ENCODE data around the gene RPL39.

DNA sequence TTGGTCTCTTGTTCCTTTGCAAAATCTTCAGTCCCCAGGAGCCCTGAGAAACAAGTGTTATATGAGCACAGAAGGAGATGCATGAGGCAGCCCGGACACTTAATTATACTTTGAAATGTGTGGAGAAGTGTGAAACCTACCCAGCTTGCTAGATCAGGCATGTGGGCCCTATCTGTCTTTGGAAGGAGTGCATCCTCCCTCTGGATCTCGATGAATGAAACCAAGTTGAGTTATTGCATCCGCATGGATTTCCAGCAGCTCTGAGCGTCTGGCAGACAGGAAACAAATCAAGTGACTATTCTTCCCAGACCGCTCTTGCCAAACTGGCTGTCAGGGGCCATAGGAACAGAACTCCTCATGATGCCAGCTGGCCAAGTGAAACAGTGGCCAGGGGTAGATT, 52.7 kb downstream of the RPL39 start:
- TF ChIP-seq, protein P1, sequence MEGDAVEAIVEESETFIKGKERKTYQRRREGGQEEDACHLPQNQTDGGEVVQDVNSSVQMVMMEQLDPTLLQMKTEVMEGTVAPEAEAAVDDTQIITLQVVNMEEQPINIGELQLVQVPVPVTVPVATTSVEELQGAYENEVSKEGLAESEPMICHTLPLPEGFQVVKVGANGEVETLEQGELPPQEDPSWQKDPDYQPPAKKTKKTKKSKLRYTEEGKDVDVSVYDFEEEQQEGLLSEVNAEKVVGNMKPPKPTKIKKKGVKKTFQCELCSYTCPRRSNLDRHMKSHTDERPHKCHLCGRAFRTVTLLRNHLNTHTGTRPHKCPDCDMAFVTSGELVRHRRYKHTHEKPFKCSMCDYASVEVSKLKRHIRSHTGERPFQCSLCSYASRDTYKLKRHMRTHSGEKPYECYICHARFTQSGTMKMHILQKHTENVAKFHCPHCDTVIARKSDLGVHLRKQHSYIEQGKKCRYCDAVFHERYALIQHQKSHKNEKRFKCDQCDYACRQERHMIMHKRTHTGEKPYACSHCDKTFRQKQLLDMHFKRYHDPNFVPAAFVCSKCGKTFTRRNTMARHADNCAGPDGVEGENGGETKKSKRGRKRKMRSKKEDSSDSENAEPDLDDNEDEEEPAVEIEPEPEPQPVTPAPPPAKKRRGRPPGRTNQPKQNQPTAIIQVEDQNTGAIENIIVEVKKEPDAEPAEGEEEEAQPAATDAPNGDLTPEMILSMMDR (IDR thresholded peaks at IDR 0.05; ENCODE audit: low read depth, low read length, missing input control) = no peak
- TF ChIP-seq, protein P2, sequence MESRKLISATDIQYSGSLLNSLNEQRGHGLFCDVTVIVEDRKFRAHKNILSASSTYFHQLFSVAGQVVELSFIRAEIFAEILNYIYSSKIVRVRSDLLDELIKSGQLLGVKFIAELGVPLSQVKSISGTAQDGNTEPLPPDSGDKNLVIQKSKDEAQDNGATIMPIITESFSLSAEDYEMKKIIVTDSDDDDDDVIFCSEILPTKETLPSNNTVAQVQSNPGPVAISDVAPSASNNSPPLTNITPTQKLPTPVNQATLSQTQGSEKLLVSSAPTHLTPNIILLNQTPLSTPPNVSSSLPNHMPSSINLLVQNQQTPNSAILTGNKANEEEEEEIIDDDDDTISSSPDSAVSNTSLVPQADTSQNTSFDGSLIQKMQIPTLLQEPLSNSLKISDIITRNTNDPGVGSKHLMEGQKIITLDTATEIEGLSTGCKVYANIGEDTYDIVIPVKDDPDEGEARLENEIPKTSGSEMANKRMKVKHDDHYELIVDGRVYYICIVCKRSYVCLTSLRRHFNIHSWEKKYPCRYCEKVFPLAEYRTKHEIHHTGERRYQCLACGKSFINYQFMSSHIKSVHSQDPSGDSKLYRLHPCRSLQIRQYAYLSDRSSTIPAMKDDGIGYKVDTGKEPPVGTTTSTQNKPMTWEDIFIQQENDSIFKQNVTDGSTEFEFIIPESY (IDR thresholded peaks at IDR 0.05) = no peak
- TF ChIP-seq, protein P3, sequence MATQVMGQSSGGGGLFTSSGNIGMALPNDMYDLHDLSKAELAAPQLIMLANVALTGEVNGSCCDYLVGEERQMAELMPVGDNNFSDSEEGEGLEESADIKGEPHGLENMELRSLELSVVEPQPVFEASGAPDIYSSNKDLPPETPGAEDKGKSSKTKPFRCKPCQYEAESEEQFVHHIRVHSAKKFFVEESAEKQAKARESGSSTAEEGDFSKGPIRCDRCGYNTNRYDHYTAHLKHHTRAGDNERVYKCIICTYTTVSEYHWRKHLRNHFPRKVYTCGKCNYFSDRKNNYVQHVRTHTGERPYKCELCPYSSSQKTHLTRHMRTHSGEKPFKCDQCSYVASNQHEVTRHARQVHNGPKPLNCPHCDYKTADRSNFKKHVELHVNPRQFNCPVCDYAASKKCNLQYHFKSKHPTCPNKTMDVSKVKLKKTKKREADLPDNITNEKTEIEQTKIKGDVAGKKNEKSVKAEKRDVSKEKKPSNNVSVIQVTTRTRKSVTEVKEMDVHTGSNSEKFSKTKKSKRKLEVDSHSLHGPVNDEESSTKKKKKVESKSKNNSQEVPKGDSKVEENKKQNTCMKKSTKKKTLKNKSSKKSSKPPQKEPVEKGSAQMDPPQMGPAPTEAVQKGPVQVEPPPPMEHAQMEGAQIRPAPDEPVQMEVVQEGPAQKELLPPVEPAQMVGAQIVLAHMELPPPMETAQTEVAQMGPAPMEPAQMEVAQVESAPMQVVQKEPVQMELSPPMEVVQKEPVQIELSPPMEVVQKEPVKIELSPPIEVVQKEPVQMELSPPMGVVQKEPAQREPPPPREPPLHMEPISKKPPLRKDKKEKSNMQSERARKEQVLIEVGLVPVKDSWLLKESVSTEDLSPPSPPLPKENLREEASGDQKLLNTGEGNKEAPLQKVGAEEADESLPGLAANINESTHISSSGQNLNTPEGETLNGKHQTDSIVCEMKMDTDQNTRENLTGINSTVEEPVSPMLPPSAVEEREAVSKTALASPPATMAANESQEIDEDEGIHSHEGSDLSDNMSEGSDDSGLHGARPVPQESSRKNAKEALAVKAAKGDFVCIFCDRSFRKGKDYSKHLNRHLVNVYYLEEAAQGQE (IDR thresholded peaks at IDR 0.05) = no peak
- TF ChIP-seq EGR1 (IDR thresholded peaks at IDR 0.05; ENCODE audit: low read depth in 2 of 2) (no peak), GABPA (IDR thresholded peaks at IDR 0.05 in 1 of 2, conservative IDR thresholded peaks at IDR 0.05 in 1 of 2) (no peak), TAF1 (conservative IDR thresholded peaks at IDR 0.05) (no peak), SP1 (IDR thresholded peaks at IDR 0.05) (no peak), YY1 (IDR thresholded peaks at IDR 0.05) (no peak), FOXA1 (IDR thresholded peaks at IDR 0.05) (no peak), FOXA2 (IDR thresholded peaks at IDR 0.05) (no peak), NR2F2 (IDR thresholded peaks at IDR 0.05) (no peak)
- TF ChIP-seq, protein P4, sequence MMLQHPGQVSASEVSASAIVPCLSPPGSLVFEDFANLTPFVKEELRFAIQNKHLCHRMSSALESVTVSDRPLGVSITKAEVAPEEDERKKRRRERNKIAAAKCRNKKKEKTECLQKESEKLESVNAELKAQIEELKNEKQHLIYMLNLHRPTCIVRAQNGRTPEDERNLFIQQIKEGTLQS (IDR thresholded peaks at IDR 0.05) = no peak
- TF ChIP-seq, protein P5, sequence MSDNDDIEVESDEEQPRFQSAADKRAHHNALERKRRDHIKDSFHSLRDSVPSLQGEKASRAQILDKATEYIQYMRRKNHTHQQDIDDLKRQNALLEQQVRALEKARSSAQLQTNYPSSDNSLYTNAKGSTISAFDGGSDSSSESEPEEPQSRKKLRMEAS (IDR thresholded peaks at IDR 0.05) = no peak

All from liver (tissue), 3 donors.